Inflammatory macrophage treated with lipopolysaccharide for 4 hours (primary cell): ENCODE results near the gene ARFGEF3.
A peak's percentile ranks its signal among the peaks of the same experiment; 100 is the strongest.

ENCODE experiments used
- DNase-seq: peaks from one replicate; pipeline ENCODE4 v3.0.0-alpha.2; 2020

The ARFGEF3 gene

GRCh38 chr6:138241934-138242333 lies 80.2 kb downstream of the ARFGEF3 start:
- no peak for DNase-seq

GRCh38 chr6:138242987-138243592 lies 81.4 kb downstream of the ARFGEF3 start:
- no peak for DNase-seq

DNA sequence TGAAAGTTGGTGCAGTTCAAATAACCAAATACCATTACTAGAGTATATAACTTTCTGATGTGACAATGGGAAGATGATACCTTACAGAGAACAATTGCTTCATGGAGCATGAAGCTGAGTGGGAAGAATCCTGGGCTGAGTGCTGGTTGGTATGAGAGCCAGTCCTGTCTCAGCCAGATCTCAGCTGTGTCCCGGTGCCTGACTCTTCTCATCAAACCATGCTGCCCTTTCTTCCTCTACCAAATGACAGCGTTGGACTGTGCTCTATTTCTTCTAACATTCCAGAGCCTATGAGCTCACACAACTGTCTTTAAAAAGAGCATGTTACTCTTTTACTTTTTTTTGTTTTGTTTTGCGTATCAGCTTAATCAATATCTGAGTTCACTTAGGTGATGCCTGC lies 84.0 kb downstream of the ARFGEF3 start:
- no peak for DNase-seq

GRCh38 chr6:138246650-138247440 lies 85.1 kb downstream of the ARFGEF3 start:
- no peak for DNase-seq

DNA sequence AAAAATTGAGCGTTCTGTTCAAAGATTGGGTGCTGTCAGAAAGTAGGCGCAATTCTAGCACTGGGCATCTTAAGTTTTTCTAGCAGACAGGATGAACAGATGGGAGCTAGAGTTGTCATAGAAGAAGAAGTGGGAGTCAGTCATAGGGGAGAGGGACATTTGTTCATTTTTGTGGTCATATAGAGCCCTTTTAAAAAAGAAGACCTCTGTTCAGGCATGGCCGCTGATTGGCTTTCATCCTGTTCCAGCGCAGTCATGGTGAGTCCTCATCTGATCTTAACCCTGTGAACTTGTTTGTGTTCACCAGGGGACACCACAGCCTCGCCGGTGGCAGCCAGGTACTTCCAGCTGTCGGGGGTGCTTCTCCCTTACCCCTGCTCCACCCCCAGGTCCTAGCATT lies 86.3 kb downstream of the ARFGEF3 start:
- DNase-seq = no peak

- no peak for DNase-seq
Observed at GRCh38 chr6:138248878-138249277, 87.1 kb downstream of the ARFGEF3 start.

- no peak for DNase-seq
Observed at GRCh38 chr6:138250053-138250452, 88.3 kb downstream of the ARFGEF3 start.

DNA sequence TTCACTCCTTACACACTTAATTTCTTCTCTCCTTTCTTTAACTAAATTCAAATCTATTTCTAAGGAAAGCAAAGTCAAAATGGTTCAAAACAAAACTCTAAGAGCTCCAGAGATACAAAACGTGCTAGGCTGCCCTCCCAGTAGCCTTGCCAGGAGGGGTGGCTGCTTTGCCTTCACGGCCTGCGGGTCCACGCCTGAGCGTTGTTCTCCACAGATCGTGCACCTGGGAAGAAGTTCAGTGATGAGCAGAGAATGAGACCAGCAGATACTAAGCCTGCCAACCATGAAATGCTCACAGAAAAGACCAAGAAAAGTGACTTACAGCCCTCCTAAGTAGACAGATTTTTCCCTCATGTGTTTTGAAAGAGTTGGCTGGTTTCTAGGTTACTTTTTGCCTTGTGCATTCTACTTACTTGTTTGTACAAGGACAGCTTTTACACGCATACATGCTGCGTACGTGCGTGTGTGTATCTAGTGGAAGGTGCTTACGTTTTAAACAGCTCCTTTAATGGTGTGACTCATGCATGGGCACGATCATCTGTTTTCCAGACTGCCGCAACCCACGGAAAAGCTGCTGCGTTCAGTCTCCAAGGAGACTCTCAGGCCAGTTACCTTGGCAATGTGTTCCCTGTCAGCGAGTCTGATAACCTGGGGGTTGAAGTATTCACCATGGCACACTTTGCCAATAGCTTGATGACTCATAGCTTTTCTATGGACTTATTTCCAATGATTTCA lies 88.9 kb downstream of the ARFGEF3 start:
- no peak for DNase-seq

- DNase-seq = no peak
Observed at GRCh38 chr6:138253731-138254130, 92.0 kb downstream of the ARFGEF3 start.

- no peak for DNase-seq
Observed at GRCh38 chr6:138255443-138255842, 93.7 kb downstream of the ARFGEF3 start.

DNA sequence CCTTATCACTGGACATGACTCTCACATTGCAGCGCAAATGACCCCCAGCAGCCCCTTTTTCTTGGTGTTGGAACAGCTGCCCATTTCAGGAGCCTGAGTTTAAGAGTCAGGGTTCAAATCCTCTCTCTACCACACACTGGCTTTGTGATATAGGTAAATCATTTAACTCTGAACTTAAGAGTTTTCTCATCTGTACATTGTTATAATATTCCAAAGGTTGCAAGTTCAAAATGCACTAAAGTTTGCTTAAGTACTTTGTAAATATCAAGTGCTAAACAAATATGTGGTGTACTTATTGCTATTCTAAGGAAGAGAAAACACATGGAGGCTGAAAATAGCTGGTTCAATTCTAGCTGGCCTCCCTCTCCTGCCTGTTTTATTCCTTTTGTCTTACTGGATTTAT lies 95.9 kb downstream of the ARFGEF3 start:
- DNase-seq = no peak

DNA sequence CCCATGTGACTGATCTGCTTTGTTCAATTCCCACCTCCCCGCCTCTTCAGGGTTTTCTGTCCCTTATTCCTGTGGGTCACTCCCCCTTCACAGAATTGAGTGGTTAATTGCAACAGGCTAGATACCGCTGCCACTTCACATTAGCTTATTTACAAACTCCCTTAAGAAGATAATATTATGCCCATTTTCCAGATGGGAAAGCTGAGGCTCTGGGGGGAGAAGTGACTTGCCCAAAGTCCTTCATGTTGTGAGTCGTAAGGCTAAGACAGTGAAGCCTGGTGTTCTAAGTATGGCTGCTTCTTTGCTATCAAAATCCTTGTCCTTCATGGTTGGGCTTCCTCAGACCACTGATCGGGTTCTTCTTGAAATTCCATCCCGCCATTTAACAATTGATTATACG lies 96.5 kb downstream of the ARFGEF3 start:
- no peak for DNase-seq

DNA sequence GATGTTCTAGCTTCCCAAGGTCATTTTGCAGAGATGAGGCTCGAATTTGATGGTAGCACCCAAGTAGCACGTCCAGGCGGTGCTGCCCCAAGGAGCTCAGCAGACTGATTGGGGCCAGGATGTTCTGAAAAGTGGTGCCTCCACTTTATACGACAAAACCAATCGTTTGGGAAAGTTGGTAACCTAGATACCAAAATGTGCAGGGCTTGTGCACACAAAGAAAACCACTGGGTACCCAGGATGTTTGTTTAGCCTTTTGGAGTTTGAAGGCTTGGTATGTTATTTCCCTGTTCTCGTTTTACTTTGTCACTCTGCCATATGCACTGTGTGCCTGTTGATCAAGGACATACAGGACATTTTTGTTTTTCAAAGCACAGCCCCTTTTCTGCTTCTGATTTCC lies 97.3 kb downstream of the ARFGEF3 start:
- no peak for DNase-seq

- DNase-seq = no peak
Observed at GRCh38 chr6:138261116-138261780, 99.5 kb downstream of the ARFGEF3 start.

DNA sequence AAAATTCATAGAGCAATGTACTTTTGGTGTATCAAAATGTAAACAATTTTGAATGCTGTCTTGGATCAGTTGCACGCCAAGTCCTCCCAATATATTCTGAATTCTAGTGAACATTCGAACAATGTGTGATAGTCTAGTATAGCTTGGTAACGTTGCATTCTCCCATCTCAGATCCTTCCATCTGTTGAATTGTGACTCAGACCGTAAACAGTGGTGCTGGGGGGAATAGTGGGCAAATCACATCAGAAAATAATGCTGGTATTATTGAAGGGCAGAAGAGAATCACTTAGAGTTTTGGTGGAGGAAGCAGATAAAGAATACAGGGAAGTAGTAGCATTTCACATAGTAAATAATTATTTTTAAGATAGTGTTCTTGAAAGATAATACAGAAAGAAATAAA lies 102.2 kb downstream of the ARFGEF3 start:
- DNase-seq = no peak

GRCh38 chr6:138264372-138264880 lies 102.7 kb downstream of the ARFGEF3 start:
- peak; percentile 15 for DNase-seq

GRCh38 chr6:138266095-138266494 lies 104.4 kb downstream of the ARFGEF3 start:
- no peak for DNase-seq

DNA sequence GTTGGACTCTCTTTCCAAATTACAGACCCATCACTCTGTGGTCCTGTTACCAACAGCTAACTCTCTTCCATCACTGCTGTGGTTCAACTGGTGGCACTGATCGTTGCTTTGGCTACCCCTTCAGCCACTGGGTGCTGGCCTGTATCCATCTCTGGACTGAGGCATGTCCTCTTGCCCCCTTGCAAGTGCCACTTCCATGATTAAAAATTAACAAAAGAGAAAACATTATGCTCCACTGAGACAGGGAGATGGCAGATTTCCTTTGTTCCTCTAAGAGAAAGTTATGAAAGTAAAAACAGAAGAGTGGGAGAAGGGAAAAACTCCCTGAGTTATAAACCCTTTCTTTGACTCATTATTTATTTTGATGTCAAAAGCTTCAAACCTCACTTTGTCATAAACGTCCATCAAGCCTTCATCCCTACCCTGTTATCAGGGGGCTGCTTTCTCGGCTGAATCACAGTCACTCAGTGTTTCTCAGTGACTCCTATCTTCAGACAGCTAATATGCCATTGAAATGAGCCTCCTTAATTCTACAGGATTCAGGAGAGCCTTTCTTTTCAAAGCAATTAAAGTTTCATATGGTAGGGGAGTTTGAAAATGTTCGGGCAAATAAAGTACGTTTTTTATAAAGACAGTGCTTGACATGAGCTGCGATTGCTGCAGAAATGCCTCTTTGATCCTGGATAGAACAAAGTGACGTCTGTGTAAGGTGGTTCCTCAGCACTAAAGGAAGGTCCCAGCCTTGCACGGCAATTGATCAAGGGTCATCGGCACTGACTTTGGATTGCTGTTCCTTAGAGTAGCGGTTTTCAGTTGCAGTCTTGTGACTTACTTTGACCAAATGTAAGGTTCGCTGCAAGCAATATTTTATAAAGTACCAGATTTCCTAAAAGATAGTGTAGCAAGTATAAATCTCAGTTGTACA lies 106.5 kb downstream of the ARFGEF3 start:
- DNase-seq = no peak

DNA sequence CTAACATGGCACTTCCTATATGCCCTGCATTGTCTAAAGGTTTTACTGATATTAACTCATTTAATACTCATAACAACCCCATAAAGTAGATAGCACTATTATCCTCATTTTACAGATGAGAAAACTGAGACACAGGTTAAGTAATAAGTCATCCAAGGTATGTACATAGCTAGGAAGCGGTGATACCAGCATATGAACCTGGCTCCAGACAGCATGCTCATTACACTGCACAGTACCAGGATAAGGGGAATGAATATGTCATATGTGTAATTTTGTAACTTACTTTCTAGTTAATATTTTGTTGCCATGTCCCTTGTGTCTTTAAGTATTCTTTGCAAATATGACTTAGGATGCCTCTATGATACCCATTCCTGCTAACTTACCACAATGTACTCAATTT lies 109.7 kb downstream of the ARFGEF3 start:
- no peak for DNase-seq

GRCh38 chr6:138272533-138273315 lies 111.0 kb downstream of the ARFGEF3 start:
- DNase-seq = no peak

DNA sequence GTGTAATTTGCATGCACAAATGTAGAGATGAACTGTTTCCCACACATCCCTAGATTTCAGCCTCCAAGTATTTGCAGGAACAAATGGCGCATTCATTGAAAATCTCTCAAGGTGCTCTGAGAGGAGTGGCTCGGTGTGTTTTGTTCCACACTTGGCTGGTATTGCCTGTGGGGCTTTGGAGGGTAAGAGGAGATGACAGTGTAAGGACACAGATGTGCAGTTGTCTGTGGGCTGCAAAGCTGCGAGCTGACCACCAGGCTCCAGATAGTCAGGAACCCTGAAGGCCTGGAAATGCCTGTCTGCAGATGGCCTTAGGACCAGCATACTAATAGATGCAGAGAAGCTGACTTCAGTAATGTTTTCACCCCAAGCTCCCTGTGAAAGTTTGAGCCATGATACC lies 114.2 kb downstream of the ARFGEF3 start:
- no peak for DNase-seq
